OCI-LY1 (cell line): ENCODE measurements around the gene CDK9.

Experiments
- CTCF ChIP-seq: fragments of 200-600 bp; sonication (generic), shearing (Covaris generic); IDR thresholded peaks from 2 replicates; pipeline ENCODE4 v1.5.1; 2017; ENCODE audit warnings: mild to moderate bottlenecking, antibody characterized with exemption, low read length, moderate library complexity, mixed read lengths
- EZH2 ChIP-seq: fragments of 200-600 bp; sonication (generic), shearing (Covaris generic); IDR thresholded peaks from 2 replicates; pipeline ENCODE4 v1.8.0; 2017; ENCODE audit warnings: borderline replicate concordance, mixed run types, mild to moderate bottlenecking, antibody characterized with exemption, low read length, moderate library complexity, mixed read lengths

- TF ChIP-seq CTCF (no peak), EZH2 (no peak)
Measured at GRCh38 chr9:127749090-127749787, 36.6 kb upstream of the CDK9 start.
